ENCODE measurements around the gene OR10H5.
"Not testable (repeated sequence)": the region's sequence is repeated elsewhere in the genome, so short reads cannot be mapped to it uniquely, and the experiment has no call there.

OR10H5 gene

GRCh38 chr19:15843894-15844222, 56.4 kb downstream of the OR10H5 start:
- Mint-ChIP-seq H3K4me3 (peak overlapping the region; percentile 72), H3K4me1 (ENCODE audit: low read depth) (peaks cover 41% of the 10 kb centered on the region), H3K9me3 (peaks cover 26% of the 10 kb centered on the region), H3K36me3 (ENCODE audit: low read depth) (peaks cover 20% of the 10 kb centered on the region), H3K27ac (peak overlapping the region; percentile 91)
- H3K27me3 Mint-ChIP-seq (ENCODE audit: low read depth); DNase-seq (ENCODE audit: low spot score): not testable (repeated sequence)

GRCh38 chr19:15846923-15847322, 59.5 kb downstream of the OR10H5 start:
- no peak for DNase-seq (ENCODE audit: low spot score)
- Mint-ChIP-seq H3K27me3 (ENCODE audit: low read depth) (no peaks in the 10 kb centered on the region), H3K36me3 (ENCODE audit: low read depth) (peaks cover 20% of the 10 kb centered on the region), H3K9me3 (peaks cover 26% of the 10 kb centered on the region), H3K4me1 (ENCODE audit: low read depth) (peaks cover 37% of the 10 kb centered on the region), H3K27ac (no peak overlapping the region), H3K4me3 (no peak overlapping the region)

- H3K36me3 Mint-ChIP-seq (ENCODE audit: low read depth) = peaks cover 12% of the 10 kb centered on the region
- no peaks in the 10 kb centered on the region for H3K27me3 Mint-ChIP-seq (ENCODE audit: low read depth)
- no peak overlapping the region for H3K27ac Mint-ChIP-seq
- H3K4me1 Mint-ChIP-seq (ENCODE audit: low read depth) = peaks cover 13% of the 10 kb centered on the region
- DNase-seq (ENCODE audit: low spot score) = no peak
- H3K9me3 Mint-ChIP-seq = peaks cover 15% of the 10 kb centered on the region
- no peak overlapping the region for H3K4me3 Mint-ChIP-seq
Measured at GRCh38 chr19:15850385-15850784, 62.9 kb downstream of the OR10H5 start.
